ENCODE results near the gene MUS81. TPM values are rescaled to one million over a fixed set of nuclear protein-coding genes. Genes with fewer than 3 reads are reported as not detected.
A peak's percentile ranks its signal among the peaks of the same experiment; 100 is the strongest.

Gene MUS81
- total and polyA plus RNA-seq, 9 of the 15 experiments (the other 6 are each of a cell fraction or from before 2014, with no cell fraction given) = 13.4 to 118 (median 53.7) TPM

- TF ChIP-seq ETS1 (conservative IDR thresholded peaks at IDR 0.05; ENCODE audit: control insufficient read depth, low read depth, low read length) (peak; percentile 82; the same call in 1 of the 2 replicates), NCOA1 (IDR thresholded peaks at IDR 0.05; ENCODE audit: low read depth) (no peak), TRIM24 (IDR thresholded peaks at IDR 0.05) (no peak), GMEB1 (CRISPR knock-in tag; IDR thresholded peaks at IDR 0.05) (no peak; the same call in 1 of the 2 replicates), SMARCE1 (IDR thresholded peaks at IDR 0.05) (no peak), AFF4 (CRISPR knock-in tag; IDR thresholded peaks at IDR 0.05) (peak; percentile 46; the same call in 1 of the 2 replicates), ZNF431 (CRISPR knock-in tag; IDR thresholded peaks at IDR 0.05) (no peak), FOXJ3 (CRISPR knock-in tag; IDR thresholded peaks at IDR 0.05) (no peak), CREBBP (IDR thresholded peaks at IDR 0.05; ENCODE audit: low read depth, low read length) (no peak), CBX3 (IDR thresholded peaks at IDR 0.05; ENCODE audit: borderline replicate concordance in 1 of 2, low read length in 2 of 2) (0 out of 3 replicates have a peak, but pooled peaks of 1 of the 2 experiments have one; percentile 23), PCBP2 (IDR thresholded peaks at IDR 0.05; ENCODE audit: low read depth, low read length, poor library complexity, severe bottlenecking) (no peak), LCOR (CRISPR knock-in tag; IDR thresholded peaks at IDR 0.05) (no peak), BHLHE40 (IDR thresholded peaks at IDR 0.05; ENCODE audit: low read length) (peak; percentile 87), COPS2 (conservative IDR thresholded peaks at IDR 0.05) (no peak), IRF1 (CRISPR knock-in tag; IDR thresholded peaks at IDR 0.05; ENCODE audit: borderline replicate concordance) (no peak), SNRNP70 (optimal IDR thresholded peaks at IDR 0.05; ENCODE audit: low read depth, low read length) (no peak), THAP12 (CRISPR knock-in tag; IDR thresholded peaks at IDR 0.05) (no peak; the same call in 1 of the 2 replicates), BCL6 (CRISPR knock-in tag; IDR thresholded peaks at IDR 0.05) (no peak)
Measured at GRCh38 chr11:65900125-65900898, 40.1 kb downstream of the MUS81 start, which contains the start of gene FOSL1 (continued).
